Activated T-helper 1 cell treated with anti-CD3 and anti-CD28 coated beads, Interleukin-12 subunit alpha, Interleukin-12 subunit beta, Interleukin-2, Interleukin-4 antibody, amounts not matched to agents 30 ng/mL and 10 ng/mL and 1 ng/mL, durations not matched to agents 14 hours and 24 hours and 36 hours (primary cell): Measurements from ENCODE around the gene GTF2E1. TPM values are rescaled to one million over a fixed set of nuclear protein-coding genes. Genes with fewer than 3 reads are reported as not detected.
A peak's percentile ranks its signal among the peaks of the same experiment; 100 is the strongest.

Source experiments
- DNase-seq: peaks from one replicate; pipeline ENCODE4 v3.0.0; 2021; ENCODE audit warnings: low spot score
- H3K27ac Mint-ChIP-seq: one replicate; pipeline ENCODE4 v1.8.0; 2021; ENCODE audit warnings: mild to moderate bottlenecking, mixed read lengths
- H3K27me3 Mint-ChIP-seq: one replicate; pipeline ENCODE4 v1.8.0; 2022; ENCODE audit warnings: mild to moderate bottlenecking, moderate library complexity, mixed read lengths; ENCODE audit not compliant: insufficient read depth
- H3K36me3 Mint-ChIP-seq: one replicate; pipeline ENCODE4 v1.8.0; 2021; ENCODE audit warnings: low read depth, mixed read lengths
- H3K4me1 Mint-ChIP-seq: one replicate; pipeline ENCODE4 v1.8.0; 2021; ENCODE audit warnings: low read depth, mixed read lengths
- H3K4me3 Mint-ChIP-seq: one replicate; pipeline ENCODE4 v1.8.0; 2021; ENCODE audit warnings: mild to moderate bottlenecking, moderate library complexity, mixed read lengths
- H3K9me3 Mint-ChIP-seq: one replicate; pipeline ENCODE4 v1.8.0; 2021; ENCODE audit warnings: mixed read lengths
- intact Hi-C: fragments of 100-400 bp; cut with micrococcal nuclease; formaldehyde crosslinking; loops from one replicate; pipeline ENCODE4 v1.15.1; 2024
- total RNA-seq: library from RNA; stranded (reverse); gene quantifications from 2 replicates; pipeline ENCODE4 v1.2.3, GENCODE V29; 2022

The GTF2E1 gene
- total RNA-seq, 1 donor from 2014 or later, result 25.3 TPM

- Mint-ChIP-seq H3K4me3 (no peak overlapping the region), H3K36me3 (no peaks in the 10 kb centered on the region), H3K4me1 (no peaks in the 10 kb centered on the region), H3K27me3 (no peaks in the 10 kb centered on the region), H3K9me3 (no peaks in the 10 kb centered on the region), H3K27ac (no peak overlapping the region)
- intact Hi-C loops, result loop anchor here (10.0 kb wide), 1 partner anchor 437 kb away; no protein-coding TSS in a partner anchor
- DNase-seq, result no peak
Observed at GRCh38 chr3:120791913-120792312, 49.4 kb downstream of the GTF2E1 start.

GRCh38 chr3:120793601-120794000, 51.1 kb downstream of the GTF2E1 start:
- H3K4me3 Mint-ChIP-seq, result no peak overlapping the region
- peaks cover 6% of the 10 kb centered on the region for H3K27me3 Mint-ChIP-seq
- H3K27ac Mint-ChIP-seq, result no peak overlapping the region
- no peaks in the 10 kb centered on the region for H3K4me1 Mint-ChIP-seq
- H3K9me3 Mint-ChIP-seq, result no peaks in the 10 kb centered on the region
- no peak for DNase-seq
- H3K36me3 Mint-ChIP-seq, result no peaks in the 10 kb centered on the region
- intact Hi-C loops, result loop anchor here (10.0 kb wide), 1 partner anchor 439 kb away; no protein-coding TSS in a partner anchor

- no peaks in the 10 kb centered on the region for H3K9me3 Mint-ChIP-seq
- peaks cover 6% of the 10 kb centered on the region for H3K27me3 Mint-ChIP-seq
- no peak overlapping the region for H3K27ac Mint-ChIP-seq
- H3K4me3 Mint-ChIP-seq, result no peak overlapping the region
- no peaks in the 10 kb centered on the region for H3K36me3 Mint-ChIP-seq
- intact Hi-C loops, result loop anchor here (1.0 to 10.0 kb wide), 6 partner anchors 53 to 551 kb away; partner anchors contain the start of genes GTF2E1, NDUFB4 and RABL3
- DNase-seq, result peak; percentile 63
- no peaks in the 10 kb centered on the region for H3K4me1 Mint-ChIP-seq
Observed at GRCh38 chr3:120795017-120795648, 52.6 kb downstream of the GTF2E1 start.

GRCh38 chr3:120795959-120796358, 53.4 kb downstream of the GTF2E1 start:
- intact Hi-C loops, result loop anchor here (1.0 to 10.0 kb wide), 6 partner anchors 54 to 552 kb away; partner anchors contain the start of genes GTF2E1, NDUFB4 and RABL3
- no peaks in the 10 kb centered on the region for H3K4me1 Mint-ChIP-seq
- peaks cover 6% of the 10 kb centered on the region for H3K27me3 Mint-ChIP-seq
- H3K36me3 Mint-ChIP-seq, result no peaks in the 10 kb centered on the region
- no peak overlapping the region for H3K4me3 Mint-ChIP-seq
- no peak overlapping the region for H3K27ac Mint-ChIP-seq
- DNase-seq, result no peak
- H3K9me3 Mint-ChIP-seq, result no peaks in the 10 kb centered on the region

GRCh38 chr3:120796976-120797375, 54.4 kb downstream of the GTF2E1 start:
- H3K27ac Mint-ChIP-seq, result no peak overlapping the region
- no peaks in the 10 kb centered on the region for H3K36me3 Mint-ChIP-seq
- intact Hi-C loops, result loop anchor here (10.0 kb wide), 1 partner anchor 442 kb away; no protein-coding TSS in a partner anchor
- H3K9me3 Mint-ChIP-seq, result no peaks in the 10 kb centered on the region
- no peaks in the 10 kb centered on the region for H3K4me1 Mint-ChIP-seq
- DNase-seq, result no peak
- no peak overlapping the region for H3K4me3 Mint-ChIP-seq
- peaks cover 6% of the 10 kb centered on the region for H3K27me3 Mint-ChIP-seq

- no peak overlapping the region for H3K27ac Mint-ChIP-seq
- no peaks in the 10 kb centered on the region for H3K4me1 Mint-ChIP-seq
- H3K36me3 Mint-ChIP-seq, result no peaks in the 10 kb centered on the region
- no peak for DNase-seq
- no peaks in the 10 kb centered on the region for H3K9me3 Mint-ChIP-seq
- intact Hi-C loops, result loop anchor here (10.0 kb wide), 1 partner anchor 443 kb away; no protein-coding TSS in a partner anchor
- peaks cover 8% of the 10 kb centered on the region for H3K27me3 Mint-ChIP-seq
- H3K4me3 Mint-ChIP-seq, result no peak overlapping the region
Observed at GRCh38 chr3:120797857-120798256, 55.3 kb downstream of the GTF2E1 start.

GRCh38 chr3:120798346-120798745, 55.8 kb downstream of the GTF2E1 start:
- Mint-ChIP-seq H3K4me3 (no peak overlapping the region), H3K36me3 (no peaks in the 10 kb centered on the region), H3K27ac (no peak overlapping the region), H3K9me3 (no peaks in the 10 kb centered on the region), H3K4me1 (no peaks in the 10 kb centered on the region), H3K27me3 (peaks cover 8% of the 10 kb centered on the region)
- intact Hi-C loops, result loop anchor here (10.0 kb wide), 1 partner anchor 444 kb away; no protein-coding TSS in a partner anchor
- no peak for DNase-seq

- intact Hi-C loops, result no loop called here
- Mint-ChIP-seq H3K9me3 (no peaks in the 10 kb centered on the region), H3K27ac (no peak overlapping the region), H3K36me3 (no peaks in the 10 kb centered on the region), H3K4me3 (no peak overlapping the region), H3K27me3 (peaks cover 8% of the 10 kb centered on the region), H3K4me1 (no peaks in the 10 kb centered on the region)
- DNase-seq, result no peak
Observed at GRCh38 chr3:120800625-120801024, 58.1 kb downstream of the GTF2E1 start.

GRCh38 chr3:120801484-120801883, 58.9 kb downstream of the GTF2E1 start:
- no peak for DNase-seq
- no peak overlapping the region for H3K27ac Mint-ChIP-seq
- no peaks in the 10 kb centered on the region for H3K9me3 Mint-ChIP-seq
- H3K4me3 Mint-ChIP-seq, result no peak overlapping the region
- intact Hi-C loops, result no loop called here
- H3K4me1 Mint-ChIP-seq, result no peaks in the 10 kb centered on the region
- peaks cover 10% of the 10 kb centered on the region for H3K27me3 Mint-ChIP-seq
- no peaks in the 10 kb centered on the region for H3K36me3 Mint-ChIP-seq

- no peaks in the 10 kb centered on the region for H3K4me1 Mint-ChIP-seq
- H3K27me3 Mint-ChIP-seq, result peaks cover 10% of the 10 kb centered on the region
- no peak overlapping the region for H3K4me3 Mint-ChIP-seq
- intact Hi-C loops, result no loop called here
- H3K9me3 Mint-ChIP-seq, result no peaks in the 10 kb centered on the region
- no peaks in the 10 kb centered on the region for H3K36me3 Mint-ChIP-seq
- H3K27ac Mint-ChIP-seq, result no peak overlapping the region
- DNase-seq, result no peak
Observed at GRCh38 chr3:120802916-120803315, 60.4 kb downstream of the GTF2E1 start.

- no peaks in the 10 kb centered on the region for H3K36me3 Mint-ChIP-seq
- no peak overlapping the region for H3K27ac Mint-ChIP-seq
- no peaks in the 10 kb centered on the region for H3K4me1 Mint-ChIP-seq
- no peaks in the 10 kb centered on the region for H3K9me3 Mint-ChIP-seq
- DNase-seq, result no peak
- H3K4me3 Mint-ChIP-seq, result no peak overlapping the region
- no peaks in the 10 kb centered on the region for H3K27me3 Mint-ChIP-seq
- intact Hi-C loops, result no loop called here
Observed at GRCh38 chr3:120816728-120817127, 74.2 kb downstream of the GTF2E1 start.

GRCh38 chr3:120820748-120821147, 78.2 kb downstream of the GTF2E1 start:
- Mint-ChIP-seq H3K9me3 (no peaks in the 10 kb centered on the region), H3K4me3 (no peak overlapping the region), H3K4me1 (no peaks in the 10 kb centered on the region)

GRCh38 chr3:120821426-120821825, 78.9 kb downstream of the GTF2E1 start:
- no peak for DNase-seq

More at GRCh38 chr3:120820748-120821147, 78.2 kb downstream of the GTF2E1 start:
- H3K36me3 Mint-ChIP-seq, result no peaks in the 10 kb centered on the region
- intact Hi-C loops, result no loop called here
- H3K27me3 Mint-ChIP-seq, result no peaks in the 10 kb centered on the region
- DNase-seq, result no peak
- H3K27ac Mint-ChIP-seq, result no peak overlapping the region

More at GRCh38 chr3:120821426-120821825, 78.9 kb downstream of the GTF2E1 start:
- Mint-ChIP-seq H3K36me3 (no peaks in the 10 kb centered on the region), H3K4me1 (no peaks in the 10 kb centered on the region), H3K27ac (no peak overlapping the region), H3K9me3 (no peaks in the 10 kb centered on the region), H3K27me3 (no peaks in the 10 kb centered on the region), H3K4me3 (no peak overlapping the region)
- intact Hi-C loops, result no loop called here
